Neural cell (in vitro differentiated cells): ENCODE measurements around the gene GPSM1. TPM values are rescaled to one million over a fixed set of nuclear protein-coding genes. Genes with fewer than 3 reads are reported as not detected.

Source experiments
- H2AFZ ChIP-seq: fragments of 200-600, 300-800 bp; sonication (generic), shearing (Covaris generic); 2 replicates; pipeline ENCODE4 v1.6.0; 2014; ENCODE audit warnings: low read depth, mild to moderate bottlenecking, antibody characterized with exemption, low read length, moderate library complexity
- H3F3A ChIP-seq: fragments of 200-600 bp; shearing (Covaris generic); 2 replicates; pipeline ENCODE4 v1.6.1; 2016; ENCODE audit warnings: mild to moderate bottlenecking, moderate library complexity, mixed read lengths, antibody characterized with exemption, low read length; ENCODE audit not compliant: insufficient read depth, poor library complexity, severe bottlenecking
- H3K27ac ChIP-seq: fragments of 200-600, 300-800 bp; sonication (generic), shearing (Covaris generic); 2 replicates; pipeline ENCODE4 v1.5.1; 2014; ENCODE audit warnings: mild to moderate bottlenecking, low read length, moderate library complexity
- H3K27me3 ChIP-seq: fragments of 300-800, 200-600 bp; sonication (generic), shearing (Covaris generic); 2 replicates; pipeline ENCODE4 v1.6.0; 2014; ENCODE audit warnings: mild to moderate bottlenecking, low read depth, low read length, moderate library complexity; ENCODE audit not compliant: insufficient read depth
- H3K36me3 ChIP-seq: fragments of 300-800, 200-600 bp; sonication (generic), shearing (Covaris generic); 2 replicates; pipeline ENCODE4 v1.5.1; 2014; ENCODE audit warnings: mild to moderate bottlenecking, antibody characterized with exemption, low read length, moderate library complexity; ENCODE audit not compliant: insufficient read depth
- H3K4me2 ChIP-seq: fragments of 300-800, 200-600 bp; sonication (generic), shearing (Covaris generic); 2 replicates; pipeline ENCODE4 v1.6.0; 2014; ENCODE audit warnings: mild to moderate bottlenecking, low read length
- H3K4me3 ChIP-seq: fragments of 300-800, 200-600 bp; sonication (generic), shearing (Covaris generic); 2 replicates; pipeline ENCODE4 v1.5.1; 2014; ENCODE audit warnings: mild to moderate bottlenecking, low read length, moderate library complexity
- H3K79me2 ChIP-seq: fragments of 200-600 bp; shearing (Covaris generic); replicated peaks from 2 replicates; pipeline ENCODE4 v1.6.0; 2014; ENCODE audit warnings: mild to moderate bottlenecking, low read length, moderate library complexity; ENCODE audit not compliant: insufficient read depth
- H3K9ac ChIP-seq: fragments of 300-800, 200-600 bp; sonication (generic), shearing (Covaris generic); 2 replicates; pipeline ENCODE4 v1.6.1; 2016; ENCODE audit warnings: mild to moderate bottlenecking, low read length, mixed read lengths
- H3K9me2 ChIP-seq: fragments of 200-600 bp; shearing (Covaris generic); 2 replicates; pipeline ENCODE4 v1.6.1; 2016; ENCODE audit warnings: mild to moderate bottlenecking, low read length, mixed read lengths; ENCODE audit not compliant: insufficient read depth
- H3K9me3 ChIP-seq: fragments of 200-600, 300-800 bp; sonication (generic), shearing (Covaris generic); 2 replicates; pipeline ENCODE4 v1.6.1; 2016; ENCODE audit warnings: mild to moderate bottlenecking, mixed run types, low read length, moderate library complexity, mixed read lengths
- H4K20me1 ChIP-seq: fragments of 200-600 bp; shearing (Covaris generic); 2 replicates; pipeline ENCODE4 v1.6.1; 2016; ENCODE audit warnings: mild to moderate bottlenecking, mixed run types; ENCODE audit not compliant: insufficient read depth
- EP300 ChIP-seq: fragments of 450-650 bp; conservative IDR thresholded peaks from 2 replicates; pipeline ENCODE4 v1.6.1; 2014; ENCODE audit warnings: antibody characterized with exemption, mild to moderate bottlenecking, moderate library complexity; ENCODE audit not compliant: poor library complexity, severe bottlenecking
- EZH2 ChIP-seq: fragments of 200-600, 300-800 bp; shearing (Covaris generic), sonication (generic); IDR thresholded peaks from 2 replicates; pipeline ENCODE4 v1.6.1; 2014; ENCODE audit warnings: antibody characterized with exemption, low read length, borderline replicate concordance, mild to moderate bottlenecking; ENCODE audit not compliant: insufficient read depth, poor library complexity, severe bottlenecking
- MXI1 ChIP-seq: fragments of 450-650 bp; conservative IDR thresholded peaks from 2 replicates; pipeline ENCODE4 v1.6.1; 2014; ENCODE audit warnings: antibody characterized with exemption, mild to moderate bottlenecking; ENCODE audit not compliant: poor library complexity, severe bottlenecking
- POLR2AphosphoS5 ChIP-seq: IDR thresholded peaks from 2 replicates; pipeline ENCODE4 v1.6.1; 2012
- RAD21 ChIP-seq: fragments of 450-650 bp; conservative IDR thresholded peaks from 2 replicates; pipeline ENCODE4 v1.6.1; 2014; ENCODE audit warnings: antibody characterized with exemption, mild to moderate bottlenecking, moderate library complexity
- SMC3 ChIP-seq: fragments of 450-650 bp; conservative IDR thresholded peaks from 2 replicates; pipeline ENCODE4 v1.6.1; 2014; ENCODE audit warnings: antibody characterized with exemption, mild to moderate bottlenecking, moderate library complexity; ENCODE audit not compliant: poor library complexity
- TAF1 ChIP-seq: IDR thresholded peaks from 2 replicates; pipeline ENCODE4 v1.6.1; 2012; ENCODE audit warnings: low read depth
- polyA plus RNA-seq: library from polyadenylated mRNA; depleted of rRNA; stranded (reverse); fragments of >200 nt; gene quantifications from 2 replicates; pipeline ENCODE4 v1.2.3, GENCODE V29; 2014
- TF ChIP-seq, protein P1 (sequence below): IDR thresholded peaks from 2 replicates; pipeline ENCODE4 v1.6.1; 2012; ENCODE audit warnings: borderline replicate concordance
- TF ChIP-seq, protein P2 (sequence below): fragments of 450-650 bp; IDR thresholded peaks from 2 replicates; pipeline ENCODE4 v1.5.1; 2014; ENCODE audit warnings: antibody characterized with exemption, mild to moderate bottlenecking, moderate library complexity; ENCODE audit not compliant: poor library complexity, severe bottlenecking

Gene GPSM1
- polyA plus RNA-seq, 1 donor from 2014 or later, result 117 TPM

DNA sequence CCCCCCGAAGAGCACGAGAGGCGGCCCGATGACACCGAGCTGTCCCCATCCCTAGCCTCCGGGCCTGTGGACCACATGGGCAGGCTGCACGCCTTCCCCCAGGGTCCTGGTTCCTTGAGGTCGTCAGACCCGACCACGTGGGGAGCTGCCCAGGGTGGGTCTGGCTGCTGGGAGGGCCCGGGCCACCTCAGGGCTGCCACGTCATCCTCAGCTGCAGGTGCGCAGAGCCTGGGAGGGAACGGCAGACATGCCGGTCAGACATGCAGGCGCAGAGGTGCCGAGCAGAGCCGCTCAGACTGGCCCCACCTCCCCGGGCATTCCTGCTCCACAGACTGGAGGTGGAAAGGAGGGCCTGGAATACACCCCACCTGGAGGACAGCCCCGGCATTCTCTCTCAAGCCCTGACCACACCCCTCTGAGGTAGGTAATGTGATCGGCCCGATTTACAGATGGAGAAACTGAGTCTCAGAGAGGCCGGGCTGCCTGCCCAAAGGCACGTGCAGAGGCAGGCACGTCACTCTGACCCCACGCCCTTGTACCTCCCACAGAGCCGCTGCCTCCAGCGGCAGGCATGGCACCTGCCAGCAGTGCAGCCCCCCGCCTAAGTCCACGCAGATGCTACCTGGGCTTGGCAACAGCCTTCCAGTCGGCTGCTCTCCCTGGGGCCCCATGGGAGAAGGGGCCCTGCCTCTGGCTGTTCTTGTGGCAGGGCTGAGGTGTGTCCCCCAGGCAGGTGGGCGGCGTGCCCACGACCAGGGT is 24.1 kb upstream of the GPSM1 start:
- no peaks in the 10 kb centered on the region for H3K79me2 ChIP-seq

DNA sequence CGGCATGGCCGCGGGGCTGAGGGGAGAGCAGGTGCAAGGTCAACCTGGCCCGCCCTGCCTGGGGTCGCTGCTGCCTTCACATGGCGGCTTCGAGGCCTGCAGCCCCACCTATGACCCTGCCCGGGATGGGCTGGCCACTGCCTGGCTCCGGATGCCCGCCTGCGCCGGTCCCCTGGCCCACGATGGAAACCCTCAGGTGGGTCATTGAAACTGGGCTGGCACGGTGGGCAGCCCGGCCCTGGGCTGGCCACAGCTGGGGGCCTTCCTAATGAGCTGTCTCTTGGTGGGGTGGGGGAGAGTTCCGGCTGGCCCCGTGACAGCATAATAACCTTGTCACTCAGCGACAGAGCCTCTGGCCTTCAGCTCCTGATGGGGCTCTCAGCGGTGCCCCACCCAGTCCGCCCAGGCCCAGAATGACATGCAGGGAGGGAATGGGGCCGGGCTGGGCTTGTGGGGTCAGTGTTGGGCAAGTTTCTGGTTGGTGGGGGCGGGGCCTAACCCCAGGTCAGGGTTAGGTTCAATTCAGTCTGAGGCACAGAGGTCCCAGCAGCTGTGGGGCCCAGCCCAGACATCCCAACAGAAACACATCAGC is 23.4 kb upstream of the GPSM1 start, which contains the start of gene CCDC187:
CCDC187 (minus strand) TSS at position 270 of the 592 bp plus-strand sequence; CDS start at position 6, 264 bp downstream.
- Histone ChIP-seq H3F3A (no peaks in the 10 kb centered on the region), H3K9me3 (no peaks in the 10 kb centered on the region), H3K9ac (no peak within 1 kb of the TSS), H3K27me3 (no peaks in the 10 kb centered on the region), H3K36me3 (no peaks in the 10 kb centered on the region), H3K4me2 (no peak within 1 kb of the TSS), H3K79me2 (no peaks in the 10 kb centered on the region), H3K9me2 (no peaks in the 10 kb centered on the region), H3K27ac (no peak within 1 kb of the TSS), H3K4me3 (no peak within 1 kb of the TSS), H4K20me1 (no peaks in the 10 kb centered on the region), H2AFZ (no peak within 1 kb of the TSS)
- TF ChIP-seq SMC3 (no peak), RAD21 (no peak), MXI1 (no peak), EP300 (no peak), TAF1 (no peak), POLR2AphosphoS5 (no peak), EZH2 (no peak)
- TF ChIP-seq, protein P1, sequence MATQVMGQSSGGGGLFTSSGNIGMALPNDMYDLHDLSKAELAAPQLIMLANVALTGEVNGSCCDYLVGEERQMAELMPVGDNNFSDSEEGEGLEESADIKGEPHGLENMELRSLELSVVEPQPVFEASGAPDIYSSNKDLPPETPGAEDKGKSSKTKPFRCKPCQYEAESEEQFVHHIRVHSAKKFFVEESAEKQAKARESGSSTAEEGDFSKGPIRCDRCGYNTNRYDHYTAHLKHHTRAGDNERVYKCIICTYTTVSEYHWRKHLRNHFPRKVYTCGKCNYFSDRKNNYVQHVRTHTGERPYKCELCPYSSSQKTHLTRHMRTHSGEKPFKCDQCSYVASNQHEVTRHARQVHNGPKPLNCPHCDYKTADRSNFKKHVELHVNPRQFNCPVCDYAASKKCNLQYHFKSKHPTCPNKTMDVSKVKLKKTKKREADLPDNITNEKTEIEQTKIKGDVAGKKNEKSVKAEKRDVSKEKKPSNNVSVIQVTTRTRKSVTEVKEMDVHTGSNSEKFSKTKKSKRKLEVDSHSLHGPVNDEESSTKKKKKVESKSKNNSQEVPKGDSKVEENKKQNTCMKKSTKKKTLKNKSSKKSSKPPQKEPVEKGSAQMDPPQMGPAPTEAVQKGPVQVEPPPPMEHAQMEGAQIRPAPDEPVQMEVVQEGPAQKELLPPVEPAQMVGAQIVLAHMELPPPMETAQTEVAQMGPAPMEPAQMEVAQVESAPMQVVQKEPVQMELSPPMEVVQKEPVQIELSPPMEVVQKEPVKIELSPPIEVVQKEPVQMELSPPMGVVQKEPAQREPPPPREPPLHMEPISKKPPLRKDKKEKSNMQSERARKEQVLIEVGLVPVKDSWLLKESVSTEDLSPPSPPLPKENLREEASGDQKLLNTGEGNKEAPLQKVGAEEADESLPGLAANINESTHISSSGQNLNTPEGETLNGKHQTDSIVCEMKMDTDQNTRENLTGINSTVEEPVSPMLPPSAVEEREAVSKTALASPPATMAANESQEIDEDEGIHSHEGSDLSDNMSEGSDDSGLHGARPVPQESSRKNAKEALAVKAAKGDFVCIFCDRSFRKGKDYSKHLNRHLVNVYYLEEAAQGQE, result no peak
- TF ChIP-seq, protein P2, sequence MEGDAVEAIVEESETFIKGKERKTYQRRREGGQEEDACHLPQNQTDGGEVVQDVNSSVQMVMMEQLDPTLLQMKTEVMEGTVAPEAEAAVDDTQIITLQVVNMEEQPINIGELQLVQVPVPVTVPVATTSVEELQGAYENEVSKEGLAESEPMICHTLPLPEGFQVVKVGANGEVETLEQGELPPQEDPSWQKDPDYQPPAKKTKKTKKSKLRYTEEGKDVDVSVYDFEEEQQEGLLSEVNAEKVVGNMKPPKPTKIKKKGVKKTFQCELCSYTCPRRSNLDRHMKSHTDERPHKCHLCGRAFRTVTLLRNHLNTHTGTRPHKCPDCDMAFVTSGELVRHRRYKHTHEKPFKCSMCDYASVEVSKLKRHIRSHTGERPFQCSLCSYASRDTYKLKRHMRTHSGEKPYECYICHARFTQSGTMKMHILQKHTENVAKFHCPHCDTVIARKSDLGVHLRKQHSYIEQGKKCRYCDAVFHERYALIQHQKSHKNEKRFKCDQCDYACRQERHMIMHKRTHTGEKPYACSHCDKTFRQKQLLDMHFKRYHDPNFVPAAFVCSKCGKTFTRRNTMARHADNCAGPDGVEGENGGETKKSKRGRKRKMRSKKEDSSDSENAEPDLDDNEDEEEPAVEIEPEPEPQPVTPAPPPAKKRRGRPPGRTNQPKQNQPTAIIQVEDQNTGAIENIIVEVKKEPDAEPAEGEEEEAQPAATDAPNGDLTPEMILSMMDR, result no peak

More for the DNA sequence above, 24.1 kb upstream of the GPSM1 start:
- H3F3A ChIP-seq, result no peaks in the 10 kb centered on the region
- no peaks in the 10 kb centered on the region for H4K20me1 ChIP-seq
- no peak overlapping the region for H3K27ac ChIP-seq
- no peak overlapping the region for H3K4me2 ChIP-seq
- no peaks in the 10 kb centered on the region for H3K27me3 ChIP-seq
- H3K9me3 ChIP-seq, result no peaks in the 10 kb centered on the region
- no peaks in the 10 kb centered on the region for H3K9me2 ChIP-seq
- H3K4me3 ChIP-seq, result no peak overlapping the region
- H2AFZ ChIP-seq, result no peak overlapping the region
- no peaks in the 10 kb centered on the region for H3K36me3 ChIP-seq
- no peak for TF ChIP-seq RAD21
- TF ChIP-seq, protein P1, result no peak
- TF ChIP-seq, protein P2, result no peak
- no peak for TF ChIP-seq POLR2AphosphoS5
- TF ChIP-seq EP300, result no peak
- no peak for TF ChIP-seq SMC3
- no peak for TF ChIP-seq MXI1
- no peak for TF ChIP-seq TAF1
- no peak for TF ChIP-seq EZH2
- H3K9ac ChIP-seq, result no peak overlapping the region
